Astrocyte (in vitro differentiated cells and primary cell): ENCODE data around the gene IFITM5. TPM values are rescaled to one million over a fixed set of nuclear protein-coding genes. Genes with fewer than 3 reads are reported as not detected.

ENCODE experiments used
- DNase-seq: peaks from one replicate; pipeline ENCODE4 v3.0.0-alpha.2; 2010; ENCODE audit warnings: low read depth
- FAIRE-seq: peaks from 2 replicates; lab custom pipeline; 2011; peaks lifted over from hg19 to GRCh38; lab: Jason Lieb, UNC
- H2AFZ ChIP-seq: 2 replicates; pipeline ENCODE4 v1.6.0; 2012; ENCODE audit warnings: low read depth, low read length, inconsistent platforms
- H3K27ac ChIP-seq: 2 replicates; pipeline ENCODE4 v1.5.1; 2011; ENCODE audit warnings: low read depth, low read length, inconsistent platforms
- H3K27me3 ChIP-seq: 2 replicates; pipeline ENCODE4 v1.6.0; 2011; ENCODE audit warnings: low read length, inconsistent platforms; ENCODE audit not compliant: insufficient read depth
- H3K36me3 ChIP-seq: 2 replicates; pipeline ENCODE4 v1.5.1; 2011; ENCODE audit warnings: low read length, inconsistent platforms; ENCODE audit not compliant: insufficient read depth
- H3K4me1 ChIP-seq: 2 replicates; pipeline ENCODE4 v1.5.1; 2011; ENCODE audit warnings: low read length, inconsistent platforms; ENCODE audit not compliant: insufficient read depth
- H3K4me2 ChIP-seq: 2 replicates; pipeline ENCODE4 v1.6.0; 2012; ENCODE audit warnings: low read length, inconsistent platforms
- H3K4me3 ChIP-seq: 2 replicates; pipeline ENCODE4 v1.5.1; 2011; ENCODE audit warnings: low read depth, mild to moderate bottlenecking, low read length, inconsistent platforms; ENCODE audit not compliant: insufficient read depth
- H3K79me2 ChIP-seq: 2 replicates; pipeline ENCODE4 v1.6.0; 2012; ENCODE audit warnings: mild to moderate bottlenecking, low read length, inconsistent platforms; ENCODE audit not compliant: insufficient read depth
- H3K9ac ChIP-seq: 2 replicates; pipeline ENCODE4 v1.6.0; 2012; ENCODE audit warnings: mild to moderate bottlenecking, low read length, inconsistent platforms
- H3K9me3 ChIP-seq: 2 replicates; pipeline ENCODE4 v1.5.1; 2012; ENCODE audit warnings: low read depth, mild to moderate bottlenecking, low read length, inconsistent platforms; ENCODE audit not compliant: insufficient read depth
- H4K20me1 ChIP-seq: 2 replicates; pipeline ENCODE4 v1.6.0; 2012; ENCODE audit warnings: low read length, inconsistent platforms; ENCODE audit not compliant: insufficient read depth
- H3K27ac Mint-ChIP-seq: one replicate; pipeline ENCODE4 v1.8.0; 2021; ENCODE audit warnings: mild to moderate bottlenecking, mixed read lengths; ENCODE audit not compliant: unreplicated experiment
- H3K27me3 Mint-ChIP-seq: one replicate; pipeline ENCODE4 v1.8.0; 2021; ENCODE audit warnings: low read depth, mixed read lengths; ENCODE audit not compliant: unreplicated experiment
- H3K36me3 Mint-ChIP-seq: one replicate; pipeline ENCODE4 v1.8.0; 2021; ENCODE audit warnings: low read depth, mixed read lengths; ENCODE audit not compliant: unreplicated experiment
- H3K4me1 Mint-ChIP-seq: one replicate; pipeline ENCODE4 v1.8.0; 2021; ENCODE audit warnings: low read depth, mixed read lengths; ENCODE audit not compliant: unreplicated experiment
- H3K4me3 Mint-ChIP-seq: one replicate; pipeline ENCODE4 v1.8.0; 2021; ENCODE audit warnings: mild to moderate bottlenecking, moderate library complexity, mixed read lengths; ENCODE audit not compliant: unreplicated experiment
- H3K9me3 Mint-ChIP-seq: one replicate; pipeline ENCODE4 v1.8.0; 2021; ENCODE audit warnings: mild to moderate bottlenecking, mixed read lengths; ENCODE audit not compliant: unreplicated experiment
- CTCF ChIP-seq: IDR thresholded peaks from 2 replicates; pipeline ENCODE4 v1.5.1; 2011; ENCODE audit warnings: low read depth, mild to moderate bottlenecking, inconsistent platforms, low read length, moderate library complexity; ENCODE audit not compliant: insufficient read depth
- EZH2 ChIP-seq: IDR thresholded peaks from 2 replicates; pipeline ENCODE4 v1.6.1; 2012; ENCODE audit warnings: mild to moderate bottlenecking, low read length, inconsistent platforms; ENCODE audit not compliant: insufficient read depth
- total RNA-seq: library from RNA; stranded (reverse); gene quantifications from 2 replicates; pipeline ENCODE4 v1.2.1, GENCODE V29; 2021

The IFITM5 gene
- total RNA-seq, 1 donor from 2014 or later, result not detected

GRCh38 chr11:282630-283360, 16.5 kb downstream of the IFITM5 start:
- peaks cover 52% of the 10 kb centered on the region for H3K27me3 Mint-ChIP-seq

DNA sequence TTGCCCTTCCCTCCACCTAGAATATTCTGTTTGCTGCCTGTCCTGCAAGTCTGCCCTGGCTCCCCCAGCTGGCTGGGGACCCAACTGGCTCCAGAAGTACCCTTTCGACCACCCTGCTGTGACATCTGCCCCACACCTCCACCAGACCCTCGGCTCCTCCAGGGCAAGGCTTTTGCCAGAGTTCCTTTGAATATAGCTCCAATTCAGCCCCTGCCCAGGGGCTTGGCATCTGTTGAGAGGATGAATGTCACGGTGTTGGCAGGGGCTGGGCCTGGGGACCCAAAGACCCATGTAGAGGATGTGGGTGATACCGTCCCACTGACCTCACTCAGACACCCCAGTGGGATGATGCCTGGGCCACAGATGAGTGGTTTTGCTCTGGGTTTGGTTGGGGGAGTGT, 17.2 kb downstream of the IFITM5 start:
- Mint-ChIP-seq H3K9me3 (peaks cover 7% of the 10 kb centered on the region), H3K27me3 (peaks cover 54% of the 10 kb centered on the region), H3K27ac (no peak overlapping the region), H3K36me3 (peaks cover 5% of the 10 kb centered on the region), H3K4me1 (no peaks in the 10 kb centered on the region), H3K4me3 (no peak overlapping the region)
- Histone ChIP-seq H3K79me2 (no peaks in the 10 kb centered on the region), H3K27ac (no peak overlapping the region), H2AFZ (no peak overlapping the region), H4K20me1 (no peaks in the 10 kb centered on the region), H3K27me3 (peaks cover 51% of the 10 kb centered on the region), H3K9ac (no peak overlapping the region), H3K4me2 (no peak overlapping the region), H3K4me3 (no peak overlapping the region), H3K4me1 (no peaks in the 10 kb centered on the region), H3K36me3 (no peaks in the 10 kb centered on the region), H3K9me3 (no peaks in the 10 kb centered on the region)
- FAIRE-seq, result no peak
- no peak for TF ChIP-seq CTCF
- TF ChIP-seq EZH2, result no peak
- DNase-seq, result no peak

More at GRCh38 chr11:282630-283360, 16.5 kb downstream of the IFITM5 start:
- Histone ChIP-seq H3K79me2 (no peaks in the 10 kb centered on the region), H2AFZ (no peak overlapping the region), H3K9me3 (no peaks in the 10 kb centered on the region), H3K4me3 (no peak overlapping the region), H4K20me1 (no peaks in the 10 kb centered on the region), H3K9ac (no peak overlapping the region), H3K4me2 (no peak overlapping the region), H3K27ac (no peak overlapping the region), H3K27me3 (peaks cover 54% of the 10 kb centered on the region), H3K36me3 (no peaks in the 10 kb centered on the region), H3K4me1 (no peaks in the 10 kb centered on the region)
- Mint-ChIP-seq H3K36me3 (peaks cover 5% of the 10 kb centered on the region), H3K4me3 (no peak overlapping the region), H3K4me1 (no peaks in the 10 kb centered on the region), H3K27ac (no peak overlapping the region), H3K9me3 (peaks cover 4% of the 10 kb centered on the region)
- FAIRE-seq (no peak), DNase-seq (no peak)
- TF ChIP-seq CTCF (no peak), EZH2 (no peak)

DNA sequence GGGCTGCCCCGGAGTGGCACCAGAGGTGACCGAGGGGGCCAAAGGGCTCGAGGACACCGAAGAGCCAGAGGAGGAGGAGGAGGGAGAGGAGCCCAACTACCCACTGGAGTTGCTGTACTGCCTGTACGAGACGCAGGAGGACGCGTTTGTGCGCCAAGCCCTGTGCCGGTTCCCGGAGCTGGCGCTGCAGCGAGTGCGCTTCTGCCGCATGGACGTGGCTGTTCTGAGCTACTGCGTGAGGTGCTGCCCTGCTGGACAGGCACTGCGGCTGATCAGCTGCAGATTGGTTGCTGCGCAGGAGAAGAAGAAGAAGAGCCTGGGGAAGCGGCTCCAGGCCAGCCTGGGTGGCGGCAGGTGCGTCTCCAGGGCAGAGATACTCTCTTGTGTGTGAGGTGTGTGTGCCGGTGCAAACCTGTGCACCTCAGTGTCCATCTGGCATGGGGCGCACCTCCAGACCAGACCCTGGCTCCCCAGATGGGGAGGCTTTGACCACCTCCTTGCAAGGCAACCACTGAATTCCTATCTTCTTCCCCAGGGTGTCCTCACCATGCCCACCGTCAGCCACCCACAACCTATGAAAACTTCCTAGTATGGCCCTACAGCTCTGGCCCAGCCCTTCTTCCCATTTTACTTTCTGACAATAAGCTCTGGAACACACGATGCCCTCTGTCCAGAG, 17.7 kb downstream of the IFITM5 start:
- H3K4me3 ChIP-seq, result no peak overlapping the region
- no peak overlapping the region for H3K4me2 ChIP-seq
- no peaks in the 10 kb centered on the region for H4K20me1 ChIP-seq
- H3K4me1 ChIP-seq, result no peaks in the 10 kb centered on the region
- no peak overlapping the region for H3K4me3 Mint-ChIP-seq
- peaks cover 50% of the 10 kb centered on the region for H3K27me3 Mint-ChIP-seq
- TF ChIP-seq EZH2 (no peak), CTCF (no peak)
- peaks cover 8% of the 10 kb centered on the region for H3K36me3 Mint-ChIP-seq
- H3K27me3 ChIP-seq, result peaks cover 54% of the 10 kb centered on the region
- no peaks in the 10 kb centered on the region for H3K79me2 ChIP-seq
- H3K4me1 Mint-ChIP-seq, result no peaks in the 10 kb centered on the region
- no peak overlapping the region for H3K27ac ChIP-seq
- DNase-seq, result no peak
- H3K36me3 ChIP-seq, result no peaks in the 10 kb centered on the region
- H3K9ac ChIP-seq, result no peak overlapping the region
- H2AFZ ChIP-seq, result no peak overlapping the region
- no peaks in the 10 kb centered on the region for H3K9me3 ChIP-seq
- peaks cover 11% of the 10 kb centered on the region for H3K9me3 Mint-ChIP-seq
- no peak for FAIRE-seq
- H3K27ac Mint-ChIP-seq, result no peak overlapping the region
